Chondrocyte (in vitro differentiated cells): Measurements from ENCODE around the gene RELB. TPM values are rescaled to one million over a fixed set of nuclear protein-coding genes. Genes with fewer than 3 reads are reported as not detected.
"Not testable (repeated sequence)": the region's sequence is repeated elsewhere in the genome, so short reads cannot be mapped to it uniquely, and the experiment has no call there.

Experiments
- DNase-seq: peaks from one replicate; pipeline ENCODE4 v3.0.0; 2021; ENCODE audit warnings: mixed read lengths, low spot score
- H3K27ac Mint-ChIP-seq: one replicate; pipeline ENCODE4 v1.8.0; 2021; ENCODE audit warnings: mild to moderate bottlenecking, moderate library complexity, mixed read lengths; ENCODE audit not compliant: unreplicated experiment
- H3K27me3 Mint-ChIP-seq: 2 replicates; pipeline ENCODE4 v1.8.0; 2021; ENCODE audit warnings: low read depth, mixed read lengths
- H3K36me3 Mint-ChIP-seq: 2 replicates; pipeline ENCODE4 v1.8.0; 2021; ENCODE audit warnings: low read depth, mixed read lengths
- H3K4me1 Mint-ChIP-seq: 2 replicates; pipeline ENCODE4 v1.8.0; 2021; ENCODE audit warnings: low read depth, mild to moderate bottlenecking, mixed read lengths
- H3K4me3 Mint-ChIP-seq: one replicate; pipeline ENCODE4 v1.8.0; 2021; ENCODE audit warnings: mild to moderate bottlenecking, moderate library complexity, mixed read lengths; ENCODE audit not compliant: unreplicated experiment
- H3K9me3 Mint-ChIP-seq: 2 replicates; pipeline ENCODE4 v1.8.0; 2021; ENCODE audit warnings: low read depth, mixed read lengths
- CTCF ChIP-seq: fragments of 200-600 bp; sonication (generic); IDR thresholded peaks from 2 replicates; pipeline ENCODE4 v1.5.0; 2021; ENCODE audit warnings: antibody characterized with exemption, mild to moderate bottlenecking, moderate library complexity
- total RNA-seq: library from RNA; stranded (reverse); gene quantifications from 3 replicates; pipeline ENCODE4 v1.2.1, GENCODE V29; 2021

Gene RELB
- total RNA-seq, 1 donor from 2014 or later = 11.0 TPM

DNA sequence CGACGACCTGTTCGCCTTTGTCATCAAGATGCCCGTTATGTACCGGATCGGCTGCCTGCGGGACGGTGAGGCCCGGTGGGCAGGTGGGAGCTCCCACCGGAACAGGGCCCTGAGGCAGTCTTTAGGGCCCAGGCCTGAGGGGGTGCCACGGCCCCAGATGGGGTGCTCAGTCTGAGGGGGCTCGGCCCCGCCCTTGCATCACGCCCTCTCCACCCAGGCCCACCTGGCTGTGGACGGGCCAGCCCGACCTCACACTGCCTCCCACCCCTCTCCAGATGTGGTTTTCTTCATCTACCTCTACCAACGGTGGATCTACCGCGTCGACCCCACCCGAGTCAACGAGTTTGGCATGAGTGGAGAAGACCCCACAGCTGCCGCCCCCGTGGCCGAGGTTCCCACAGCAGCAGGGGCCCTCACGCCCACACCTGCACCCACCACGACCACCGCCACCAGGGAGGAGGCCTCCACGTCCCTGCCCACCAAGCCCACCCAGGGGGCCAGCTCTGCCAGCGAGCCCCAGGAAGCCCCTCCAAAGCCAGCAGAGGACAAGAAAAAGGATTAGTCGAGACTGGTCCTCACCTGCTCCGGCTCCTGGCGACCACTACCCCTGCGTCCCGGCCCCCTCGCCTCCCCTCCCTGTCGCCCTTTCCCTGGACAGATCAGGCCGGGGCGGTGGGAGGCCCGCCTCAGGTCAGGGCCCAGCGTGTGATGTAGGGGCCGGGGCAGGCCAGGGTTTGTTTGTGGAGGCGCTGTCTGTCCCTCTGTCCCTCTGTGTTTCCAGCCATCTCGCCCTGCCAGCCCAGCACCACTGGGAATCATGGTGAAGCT is 8.7 kb upstream of the RELB start:
- no peak for TF ChIP-seq CTCF
- H3K4me3 Mint-ChIP-seq = no peak overlapping the region
- H3K36me3 Mint-ChIP-seq = peaks cover 21% of the 10 kb centered on the region
- no peaks in the 10 kb centered on the region for H3K4me1 Mint-ChIP-seq
- no peaks in the 10 kb centered on the region for H3K27me3 Mint-ChIP-seq
- no peak for DNase-seq
- no peak overlapping the region for H3K27ac Mint-ChIP-seq
- H3K9me3 Mint-ChIP-seq = no peaks in the 10 kb centered on the region

GRCh38 chr19:44993526-44993925 is 7.7 kb upstream of the RELB start:
- DNase-seq = no peak
- Mint-ChIP-seq H3K4me3 (no peak overlapping the region), H3K9me3 (no peaks in the 10 kb centered on the region), H3K27me3 (no peaks in the 10 kb centered on the region), H3K4me1 (no peaks in the 10 kb centered on the region), H3K27ac (no peak overlapping the region), H3K36me3 (peaks cover 17% of the 10 kb centered on the region)
- TF ChIP-seq CTCF = no peak

DNA sequence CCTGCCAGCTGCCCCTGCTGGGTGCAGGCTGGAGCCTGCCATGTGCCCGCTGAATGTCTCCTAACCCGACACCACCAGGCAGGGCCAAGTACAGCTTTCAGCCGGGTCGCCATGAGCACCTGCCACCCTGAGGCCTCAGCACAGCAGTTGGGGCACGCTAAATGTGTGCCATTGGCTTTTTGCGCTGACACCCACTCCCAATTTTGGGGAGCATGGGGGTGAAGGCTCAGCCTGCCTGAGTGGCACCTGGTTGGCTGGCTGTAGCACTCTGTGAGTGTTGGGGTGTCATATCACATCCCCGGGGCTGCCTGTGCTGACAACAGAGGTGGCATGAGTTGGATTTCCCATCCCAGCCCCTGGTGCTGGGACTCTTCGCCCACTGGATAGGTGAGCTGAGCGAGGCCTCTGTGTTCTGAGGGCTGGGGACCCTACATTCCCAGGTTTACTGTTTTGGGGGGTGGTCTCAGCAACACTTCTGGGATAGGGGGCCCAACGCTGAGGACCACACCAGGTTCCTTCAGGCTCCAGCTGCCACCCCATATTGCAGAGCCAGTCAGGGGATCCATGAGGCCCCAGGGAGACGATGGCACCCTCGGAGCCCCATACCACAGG is 7.2 kb upstream of the RELB start:
- no peak overlapping the region for H3K27ac Mint-ChIP-seq
- H3K9me3 Mint-ChIP-seq = no peaks in the 10 kb centered on the region
- DNase-seq = no peak
- H3K4me3 Mint-ChIP-seq = no peak overlapping the region
- H3K36me3 Mint-ChIP-seq = peaks cover 14% of the 10 kb centered on the region
- H3K4me1 Mint-ChIP-seq = no peaks in the 10 kb centered on the region
- no peaks in the 10 kb centered on the region for H3K27me3 Mint-ChIP-seq
- no peak for TF ChIP-seq CTCF

DNA sequence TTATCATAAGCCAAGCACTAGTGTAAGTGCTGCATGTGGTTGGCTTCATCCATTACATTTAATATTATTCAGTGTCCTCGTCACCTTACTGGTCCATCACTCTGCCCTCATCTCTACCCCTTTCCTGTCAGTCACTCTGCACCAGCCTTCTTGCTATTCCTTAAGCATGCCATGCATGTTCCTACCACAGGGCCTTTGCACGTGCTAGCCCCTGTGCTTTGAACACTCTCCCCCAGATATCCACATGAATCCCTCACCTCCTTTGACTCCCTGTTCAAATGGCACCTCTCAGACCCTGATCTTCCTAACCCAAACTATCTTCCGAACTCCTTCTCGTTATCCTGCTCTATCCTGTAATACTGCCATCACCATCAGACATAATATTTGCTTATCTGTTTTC is 3.2 kb upstream of the RELB start:
- no peak overlapping the region for H3K4me3 Mint-ChIP-seq
- no peaks in the 10 kb centered on the region for H3K27me3 Mint-ChIP-seq
- peaks cover 8% of the 10 kb centered on the region for H3K4me1 Mint-ChIP-seq
- no peak for DNase-seq
- H3K9me3 Mint-ChIP-seq = no peaks in the 10 kb centered on the region
- no peak overlapping the region for H3K27ac Mint-ChIP-seq
- no peak for TF ChIP-seq CTCF
- peaks cover 4% of the 10 kb centered on the region for H3K36me3 Mint-ChIP-seq

GRCh38 chr19:44999131-44999925 is 1.9 kb upstream of the RELB start:
- not testable (repeated sequence) for H3K36me3 Mint-ChIP-seq, H3K4me1 Mint-ChIP-seq, H3K4me3 Mint-ChIP-seq, H3K9me3 Mint-ChIP-seq, H3K27ac Mint-ChIP-seq, DNase-seq, H3K27me3 Mint-ChIP-seq

DNA sequence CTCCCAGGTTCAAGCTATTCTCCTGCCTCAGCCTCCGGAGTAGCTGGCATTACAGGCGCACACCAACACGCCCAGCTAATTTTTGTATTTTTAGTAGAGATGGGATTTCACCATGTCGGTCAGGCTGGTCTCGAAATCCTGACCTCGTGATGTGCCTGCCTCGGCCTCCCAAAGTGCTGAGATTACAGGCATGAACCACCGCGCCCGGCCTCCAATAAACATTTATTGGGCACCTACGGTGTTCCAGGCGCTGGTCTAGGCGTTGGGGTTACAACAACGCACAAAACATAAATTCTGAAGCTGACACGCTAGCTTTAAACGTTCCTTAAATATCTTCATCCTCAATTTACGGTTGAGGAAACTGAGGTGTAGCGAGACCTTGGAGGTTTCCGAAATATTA is 599 bp upstream of the RELB start:
- Mint-ChIP-seq H3K27ac (peak overlapping the region; percentile 54), H3K4me3 (peak overlapping the region; percentile 45)
- not testable (repeated sequence) for H3K27me3 Mint-ChIP-seq, H3K36me3 Mint-ChIP-seq, DNase-seq, H3K9me3 Mint-ChIP-seq, H3K4me1 Mint-ChIP-seq
